ENCODE results near the gene CTSC.
A peak's percentile ranks its signal among the peaks of the same experiment; 100 is the strongest.
"Not testable (repeated sequence)": the region's sequence is repeated elsewhere in the genome, so short reads cannot be mapped to it uniquely, and the experiment has no call there.

CTSC gene

GRCh38 chr11:88281317-88281712, 56.2 kb downstream of the CTSC start:
- DNase-seq (ENCODE audit: low read depth), result peak; percentile 10

GRCh38 chr11:88280673-88281316, 56.7 kb downstream of the CTSC start:
- DNase-seq (ENCODE audit: low read depth), result peak; percentile 19

GRCh38 chr11:88277349-88277915, 60.1 kb downstream of the CTSC start:
- DNase-seq (ENCODE audit: low read depth), result no peak

- DNase-seq (ENCODE audit: low read depth), result no peak
Observed at GRCh38 chr11:88275636-88276035, 61.9 kb downstream of the CTSC start.

GRCh38 chr11:88266919-88267318, 70.6 kb downstream of the CTSC start:
- no peak for DNase-seq (ENCODE audit: low read depth)

GRCh38 chr11:88266157-88266556, 71.4 kb downstream of the CTSC start:
- no peak for DNase-seq (ENCODE audit: low read depth)

- DNase-seq (ENCODE audit: low read depth), result no peak
Observed at GRCh38 chr11:88259431-88259830, 78.1 kb downstream of the CTSC start.

GRCh38 chr11:88252208-88252607, 85.3 kb downstream of the CTSC start:
- no peak for DNase-seq (ENCODE audit: low read depth)

- DNase-seq (ENCODE audit: low read depth), result no peak
Observed at GRCh38 chr11:88250566-88251242, 86.8 kb downstream of the CTSC start.

GRCh38 chr11:88249706-88250105, 87.8 kb downstream of the CTSC start:
- no peak for DNase-seq (ENCODE audit: low read depth)

GRCh38 chr11:88246696-88247095, 90.8 kb downstream of the CTSC start:
- peak; percentile 79 for DNase-seq (ENCODE audit: low read depth)

- not testable (repeated sequence) for DNase-seq (ENCODE audit: low read depth)
Observed at GRCh38 chr11:88245576-88245975, 92.0 kb downstream of the CTSC start.
